Endothelial cell of umbilical vein (primary cell): ENCODE results near the gene SLC25A21. TPM values are rescaled to one million over a fixed set of nuclear protein-coding genes. Genes with fewer than 3 reads are reported as not detected.

Experiments
- BruUV-seq: library from RNA; stranded (reverse); fragments of 400-500 nt; replicated peaks from 2 replicates; lab custom pipeline; 2021; lab: Mats Ljungman, UMichigan
- CTCF ChIA-PET: fragments of 300-600, 350-600 bp; sonication (Branson Sonifier 250); formaldehyde crosslinking; loops from one replicate; lab custom pipeline; 2021; ENCODE audit warnings: antibody characterized with exemption, inconsistent platforms; lab: Charles Lee
- POLR2A ChIA-PET: fragments of 300-600, 350-600 bp; sonication (Branson Sonifier 250); formaldehyde crosslinking; loops from one replicate; lab custom pipeline; 2021; ENCODE audit warnings: antibody characterized with exemption, inconsistent platforms; lab: Charles Lee
- DNase-seq: peaks from one replicate; pipeline ENCODE4 v3.0.0-alpha.2; 2011; ENCODE audit warnings: low read depth, low spot score
- FAIRE-seq: peaks from 2 replicates; lab custom pipeline; 2011; peaks lifted over from hg19 to GRCh38; lab: Jason Lieb, UNC
- H2AFZ ChIP-seq: 2 replicates; pipeline ENCODE4 v1.6.0; 2012; ENCODE audit warnings: low read depth, low read length, control low read depth, inconsistent platforms
- H3K27ac ChIP-seq: 2 replicates; pipeline ENCODE4 v1.5.1; 2011; ENCODE audit warnings: low read depth, mild to moderate bottlenecking, control low read depth, low read length, moderate library complexity; ENCODE audit not compliant: insufficient read depth
- H3K27me3 ChIP-seq, 2 experiments: 2 replicates each; pipeline versions ENCODE4 v1.6.0 to v1.6.1; 2011; ENCODE audit warnings: low read length in 2 of 2, mixed read lengths in 1 of 2; ENCODE audit not compliant: control insufficient read depth in 2 of 2, insufficient read depth in 2 of 2
- H3K36me3 ChIP-seq, 2 experiments: 2 replicates in 1 of 2; 3 replicates in 1 of 2; pipeline ENCODE4 v1.5.1; 2011; ENCODE audit warnings: low read length in 2 of 2, mild to moderate bottlenecking in 1 of 2, moderate library complexity in 1 of 2; ENCODE audit not compliant: control insufficient read depth in 2 of 2, insufficient read depth in 2 of 2; ENCODE audit errors: extremely low read depth in 1 of 2
- H3K4me1 ChIP-seq: 3 replicates; pipeline ENCODE4 v1.5.1; 2011; ENCODE audit warnings: mild to moderate bottlenecking, low read length; ENCODE audit not compliant: control insufficient read depth, insufficient read depth; ENCODE audit errors: extremely low read depth
- H3K4me2 ChIP-seq: 2 replicates; pipeline ENCODE4 v1.6.1; 2011; ENCODE audit warnings: low read length, control low read depth, mixed read lengths; ENCODE audit not compliant: insufficient read depth
- H3K4me3 ChIP-seq, 3 experiments: fragments of 200-600 bp in 1 of 3; sonication (generic), shearing (Covaris generic) in 1 of 3; replicated peaks in 1 of 3; 2 replicates each; pipeline ENCODE4 v1.5.1; 2011 to 2016; ENCODE audit warnings: control low read depth in 3 of 3, low read length in 3 of 3, mild to moderate bottlenecking in 2 of 3, inconsistent platforms in 1 of 3, low read depth in 1 of 3, moderate library complexity in 1 of 3; ENCODE audit not compliant: insufficient read depth in 1 of 3
- H3K79me2 ChIP-seq: 2 replicates; pipeline ENCODE4 v1.6.0; 2012; ENCODE audit warnings: low read length, inconsistent platforms; ENCODE audit not compliant: control insufficient read depth, insufficient read depth
- H3K9ac ChIP-seq: replicated peaks from 2 replicates; pipeline ENCODE3; 2011; ENCODE audit warnings: low read length, control low read depth; ENCODE audit not compliant: insufficient read depth; ENCODE audit errors: extremely low read depth
- H3K9me1 ChIP-seq: replicated peaks from 3 replicates; pipeline ENCODE4 v1.6.0; 2011; ENCODE audit warnings: mild to moderate bottlenecking, low read length; ENCODE audit not compliant: control insufficient read depth, insufficient read depth; ENCODE audit errors: extremely low read depth
- H3K9me3 ChIP-seq: replicated peaks from 2 replicates; pipeline ENCODE4 v1.5.1; 2012; ENCODE audit warnings: low read length, inconsistent platforms; ENCODE audit not compliant: control insufficient read depth, insufficient read depth
- H4K20me1 ChIP-seq: replicated peaks from 2 replicates; pipeline ENCODE3; 2011; ENCODE audit warnings: mild to moderate bottlenecking, low read length; ENCODE audit not compliant: control insufficient read depth, insufficient read depth; ENCODE audit errors: extremely low read depth
- EZH2 ChIP-seq: IDR thresholded peaks from 2 replicates; pipeline ENCODE4 v1.6.1; 2012; ENCODE audit warnings: borderline replicate concordance, low read depth, mild to moderate bottlenecking, moderate library complexity, low read length, inconsistent platforms; ENCODE audit not compliant: severe bottlenecking
- POLR2A ChIP-seq: IDR thresholded peaks from 2 replicates; pipeline ENCODE4 v1.6.1; 2012; ENCODE audit warnings: low read depth, mild to moderate bottlenecking, control low read depth, low read length
- POLR2AphosphoS5 ChIP-seq: IDR thresholded peaks from 2 replicates; pipeline ENCODE4 v1.6.1; 2012; ENCODE audit warnings: low read depth, mild to moderate bottlenecking, control low read depth, low read length, moderate library complexity; ENCODE audit not compliant: insufficient read depth
- dilution Hi-C: fragments of 300-500 bp; cut with MboI; formaldehyde crosslinking; loops from one replicate; pipeline ENCODE4 v1.15.0; 2019; ENCODE audit warnings: low sequenced_read_pairs; ENCODE audit not compliant: extremely low pct_ligation_motif_present
- intact Hi-C: fragments of 100-400 bp; cut with micrococcal nuclease; formaldehyde crosslinking; loops from one replicate; pipeline ENCODE4 v1.10.0; 2022
- polyA plus RNA-seq, 4 experiments: library from polyadenylated mRNA; depleted of rRNA in 3 of 4; stranded (reverse) in 3 of 4; unstranded in 1 of 4; fragments of >200 nt; gene quantifications; 2 replicates each; pipeline versions ENCODE4 v1.2.1 to v1.2.3, GENCODE V29; 2011 to 2012; ENCODE audit warnings: missing spikeins in 1 of 4
- total RNA-seq: library from RNA; stranded (reverse); gene quantifications from 2 replicates; pipeline ENCODE4 v1.2.3, GENCODE V29; 2021
- TF ChIP-seq, protein P1 (sequence below), 2 donors: IDR thresholded peaks; 1 replicate in 1 of 2; 2 replicates in 1 of 2; pipeline ENCODE4 v1.5.1; 2011; ENCODE audit warnings: low read length in 2 of 2, mild to moderate bottlenecking in 2 of 2, moderate library complexity in 2 of 2, control low read depth in 1 of 2, inconsistent platforms in 1 of 2, low read depth in 1 of 2; ENCODE audit not compliant: insufficient read depth in 1 of 2; ENCODE audit errors: extremely low read depth in 1 of 2
- TF ChIP-seq, protein P2 (sequence below): IDR thresholded peaks from 2 replicates; pipeline ENCODE4 v1.6.1; 2011; ENCODE audit not compliant: insufficient read depth, insufficient read length

Gene SLC25A21
- total and polyA plus RNA-seq, 2 donors (not counting 3 experiments of a cell fraction or from before 2014, with no cell fraction given) = 0.98 to 1.4 TPM

DNA sequence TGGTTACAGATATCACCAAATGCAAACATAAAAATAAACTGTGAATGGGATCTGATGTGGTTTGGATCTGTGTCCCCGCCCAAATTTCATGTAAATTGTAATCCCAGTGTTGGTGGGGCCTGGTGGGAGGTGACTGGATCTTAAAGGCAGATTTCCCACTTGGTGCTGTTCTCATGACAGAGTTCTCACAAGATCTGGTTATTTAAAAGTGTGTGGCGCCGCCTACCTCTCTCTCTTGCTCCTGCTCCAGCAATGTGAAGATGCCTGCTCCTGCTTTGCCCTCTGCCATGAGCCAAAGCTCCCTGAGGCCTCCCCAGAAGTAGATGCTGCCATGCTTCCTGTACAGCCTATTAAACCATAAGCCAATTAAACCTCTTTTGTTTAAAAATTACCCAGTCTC lies 47.8 kb downstream of the SLC25A21 start:
- H3K9ac ChIP-seq = no peak overlapping the region
- no peaks in the 10 kb centered on the region for H3K9me1 ChIP-seq
- no peaks in the 10 kb centered on the region for H4K20me1 ChIP-seq
- POLR2A ChIA-PET = no interaction called here
- FAIRE-seq = no peak
- H3K27me3 ChIP-seq = no peaks in the 10 kb centered on the region
- no peak overlapping the region for H2AFZ ChIP-seq
- no peak overlapping the region for H3K4me3 ChIP-seq
- no TSS peak for BruUV-seq
- dilution Hi-C loops (no loop called here), intact Hi-C loops (no loop called here)
- CTCF ChIA-PET = interaction anchor here (1.0 to 2.9 kb wide), 2 partner anchors 26 to 182 kb away, joined by 4 to 7 read pairs; no protein-coding TSS in a partner anchor
- no peaks in the 10 kb centered on the region for H3K79me2 ChIP-seq
- H3K27ac ChIP-seq = no peak overlapping the region
- H3K36me3 ChIP-seq = no peaks in the 10 kb centered on the region
- no peak for DNase-seq
- TF ChIP-seq POLR2AphosphoS5 (no peak), EZH2 (no peak), POLR2A (no peak)
- TF ChIP-seq, protein P1, sequence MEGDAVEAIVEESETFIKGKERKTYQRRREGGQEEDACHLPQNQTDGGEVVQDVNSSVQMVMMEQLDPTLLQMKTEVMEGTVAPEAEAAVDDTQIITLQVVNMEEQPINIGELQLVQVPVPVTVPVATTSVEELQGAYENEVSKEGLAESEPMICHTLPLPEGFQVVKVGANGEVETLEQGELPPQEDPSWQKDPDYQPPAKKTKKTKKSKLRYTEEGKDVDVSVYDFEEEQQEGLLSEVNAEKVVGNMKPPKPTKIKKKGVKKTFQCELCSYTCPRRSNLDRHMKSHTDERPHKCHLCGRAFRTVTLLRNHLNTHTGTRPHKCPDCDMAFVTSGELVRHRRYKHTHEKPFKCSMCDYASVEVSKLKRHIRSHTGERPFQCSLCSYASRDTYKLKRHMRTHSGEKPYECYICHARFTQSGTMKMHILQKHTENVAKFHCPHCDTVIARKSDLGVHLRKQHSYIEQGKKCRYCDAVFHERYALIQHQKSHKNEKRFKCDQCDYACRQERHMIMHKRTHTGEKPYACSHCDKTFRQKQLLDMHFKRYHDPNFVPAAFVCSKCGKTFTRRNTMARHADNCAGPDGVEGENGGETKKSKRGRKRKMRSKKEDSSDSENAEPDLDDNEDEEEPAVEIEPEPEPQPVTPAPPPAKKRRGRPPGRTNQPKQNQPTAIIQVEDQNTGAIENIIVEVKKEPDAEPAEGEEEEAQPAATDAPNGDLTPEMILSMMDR (IDR thresholded peaks at IDR 0.05; ENCODE audit: extremely low read depth in 1 of 2, insufficient read depth in 1 of 2, low read depth in 1 of 2, low read length in 2 of 2) = no peak
- TF ChIP-seq, protein P2, sequence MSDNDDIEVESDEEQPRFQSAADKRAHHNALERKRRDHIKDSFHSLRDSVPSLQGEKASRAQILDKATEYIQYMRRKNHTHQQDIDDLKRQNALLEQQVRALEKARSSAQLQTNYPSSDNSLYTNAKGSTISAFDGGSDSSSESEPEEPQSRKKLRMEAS = no peak
- peaks cover 11% of the 10 kb centered on the region for H3K4me1 ChIP-seq
- H3K4me2 ChIP-seq = no peak overlapping the region
- H3K9me3 ChIP-seq = no peaks in the 10 kb centered on the region
